PFSK-1 (cell line): ENCODE data around the gene FUS.

ENCODE experiments used
- FOXP2 ChIP-seq: optimal IDR thresholded peaks from 2 replicates; pipeline ENCODE3; 2011; ENCODE audit warnings: borderline replicate concordance, control low read depth, inconsistent platforms; ENCODE audit not compliant: insufficient read depth; ENCODE audit errors: extremely low read length, extremely low read depth
- POLR2AphosphoS5 ChIP-seq: IDR thresholded peaks from 2 replicates; pipeline ENCODE4 v1.6.1; 2012; ENCODE audit warnings: low read depth, mild to moderate bottlenecking, control low read depth, low read length, moderate library complexity
- REST ChIP-seq, 2 experiments: IDR thresholded peaks; 2 replicates each; pipeline versions ENCODE4 v1.6.1 to v1.8.0; 2011 to 2012; ENCODE audit warnings: low read depth in 2 of 2, low read length in 2 of 2, control low read depth in 1 of 2, inconsistent platforms in 1 of 2, mild to moderate bottlenecking in 1 of 2, moderate library complexity in 1 of 2; ENCODE audit not compliant: insufficient read depth in 1 of 2
- SIN3A ChIP-seq: IDR thresholded peaks from 2 replicates; pipeline ENCODE4 v1.6.1; 2012; ENCODE audit warnings: mild to moderate bottlenecking, low read length, moderate library complexity, borderline replicate concordance; ENCODE audit not compliant: insufficient read depth
- TAF1 ChIP-seq: IDR thresholded peaks from 2 replicates; pipeline ENCODE4 v1.6.1; 2012; ENCODE audit warnings: low read length, control low read depth, borderline replicate concordance; ENCODE audit not compliant: insufficient read depth

The FUS gene

GRCh38 chr16:31198207-31198882 is 18.4 kb downstream of the FUS start:
- TF ChIP-seq POLR2AphosphoS5: no peak
- TF ChIP-seq TAF1: no peak
- TF ChIP-seq SIN3A: no peak
- no peak for TF ChIP-seq FOXP2
- no peak for TF ChIP-seq REST (IDR thresholded peaks at IDR 0.05; ENCODE audit: insufficient read depth in 1 of 2, low read depth in 2 of 2, low read length in 2 of 2)

GRCh38 chr16:31199430-31200041 is 19.6 kb downstream of the FUS start:
- TF ChIP-seq SIN3A (no peak), POLR2AphosphoS5 (0 out of 2 replicates have a peak, but pooled peaks have one; percentile 27), TAF1 (no peak), FOXP2 (no peak), REST (IDR thresholded peaks at IDR 0.05; ENCODE audit: insufficient read depth in 1 of 2, low read depth in 2 of 2, low read length in 2 of 2) (no peak)

- TF ChIP-seq SIN3A (no peak), FOXP2 (no peak), REST (IDR thresholded peaks at IDR 0.05; ENCODE audit: insufficient read depth in 1 of 2, low read depth in 2 of 2, low read length in 2 of 2) (no peak), TAF1 (no peak), POLR2AphosphoS5 (no peak)
Measured at GRCh38 chr16:31200821-31201568, 21.1 kb downstream of the FUS start.

GRCh38 chr16:31201582-31202413 is 21.9 kb downstream of the FUS start:
- TF ChIP-seq POLR2AphosphoS5: no peak
- TF ChIP-seq FOXP2: no peak
- TF ChIP-seq TAF1: no peak
- TF ChIP-seq REST (IDR thresholded peaks at IDR 0.05; ENCODE audit: insufficient read depth in 1 of 2, low read depth in 2 of 2, low read length in 2 of 2): no peak
- no peak for TF ChIP-seq SIN3A
